Heart right ventricle (tissue), 16 donors: ENCODE measurements around the gene ZC3H15. TPM values are rescaled to one million over a fixed set of nuclear protein-coding genes. Genes with fewer than 3 reads are reported as not detected.
A peak's percentile ranks its signal among the peaks of the same experiment; 100 is the strongest.

ENCODE experiments used
- ATAC-seq, 8 donors: fragments of 200-7000 bp; cut with Tn5 transposase; one replicate each; pipeline ENCODE4 v1.9.1; 2020; ENCODE audit warnings: mild to moderate bottlenecking in 8 of 8, moderate library complexity in 8 of 8, moderate number of reproducible peaks in 1 of 8
- DNase-seq, 2 donors: peaks; one replicate each; pipeline ENCODE4 v3.0.0-alpha.2; 2020
- H3K27ac ChIP-seq, 10 donors: fragments of 200-600 bp; sonication (generic) in 2 of 10; one replicate each; pipeline versions ENCODE4 v1.5.0 to v1.8.0; 2020 to 2022; ENCODE audit warnings: mild to moderate bottlenecking in 3 of 10
- H3K27me3 ChIP-seq, 7 donors: fragments of 200-600 bp; one replicate each; pipeline ENCODE4 v1.8.0; 2021 to 2022; ENCODE audit warnings: mild to moderate bottlenecking in 2 of 7
- H3K36me3 ChIP-seq, 9 donors: fragments of 200-600 bp; sonication (generic) in 1 of 9; one replicate each; pipeline versions ENCODE4 v1.5.0 to v1.8.0; 2020 to 2022; ENCODE audit warnings: mild to moderate bottlenecking in 2 of 9
- H3K4me1 ChIP-seq, 9 donors: fragments of 200-600 bp; sonication (generic) in 1 of 9; one replicate each; pipeline versions ENCODE4 v1.5.0 to v1.8.0; 2020 to 2022; ENCODE audit warnings: mild to moderate bottlenecking in 4 of 9
- H3K4me3 ChIP-seq, 10 donors: fragments of 200-600 bp; sonication (generic) in 2 of 10; one replicate each; pipeline versions ENCODE4 v1.5.0 to v1.8.0; 2020 to 2022; ENCODE audit warnings: mild to moderate bottlenecking in 7 of 10, moderate library complexity in 2 of 10
- H3K9me3 ChIP-seq, 11 donors: fragments of 200-600 bp in 10 of 11; sonication (generic) in 2 of 11; one replicate each; pipeline versions ENCODE4 v1.5.0 to v1.8.0; 2013 to 2022; ENCODE audit warnings: mild to moderate bottlenecking in 2 of 11, control low read depth in 1 of 11, moderate library complexity in 1 of 11
- WGBS, 2 donors: extraction: QIAGEN DNeasy Blood & Tissue Kit; methylation state at CpG; one replicate each; pipeline ENCODE4 v1.1.7; 2013; ENCODE audit warnings: inconsistent platforms in 1 of 2; 5-methylcytosine and 5-hydroxymethylcytosine counted together
- intact Hi-C, 10 donors: fragments of 100-400 bp; cut with DNase I; formaldehyde crosslinking; loops; one replicate each; pipeline versions ENCODE4 v1.11.1 to v1.14.2; 2022
- polyA plus RNA-seq, 2 donors: library from polyadenylated mRNA; stranded (reverse); fragments of 200-250 nt; gene quantifications; one replicate each; pipeline ENCODE4 v1.2.3, GENCODE V29; 2013
- total RNA-seq, 10 donors: library from RNA; stranded (reverse); fragmentation: NEBNext Ultra II Directional in 3 of 10; extraction: Animal tissue kit (Norgen Biotek cat#: 25700) in 3 of 10; gene quantifications; one replicate each; pipeline versions ENCODE4 v1.2.1 to v1.2.4, GENCODE V29; 2021 to 2023
- TF ChIP-seq, protein P1 (sequence below), 9 donors: fragments of 200-600 bp; sonication (generic) in 2 of 9; IDR thresholded peaks; one replicate each; pipeline versions ENCODE4 v1.5.0 to v1.8.0; 2021 to 2022; ENCODE audit warnings: antibody characterized with exemption in 9 of 9, mild to moderate bottlenecking in 5 of 9, moderate library complexity in 1 of 9
- donor health status: Arrhythmogenic right ventricular cardiomyopathy.
- donor health status: ischemic (EF 13 %, LVEDD 7.1; RV severe dilation, severe dysfunction).
- donor health status: healthy with polysubstance abuse.
- donor health status: DM: no; HTN: yes; CAD: no.
- donor health status: DM: no; HTN: no; CAD: no.
- donor health status: ischemic (EF 25% LVEDD 6.9; RV normal size, moderate dysfunction).
- donor health status: ischemic (EF 25% LVEDD 5.7; RV mildly dilated, moderate dysfunction).
- donor health status: healthy.
- donor health status: DM: yes; HTN: yes; CAD: no.
- donor health status: Ischemic cardiomyopathy.
- donor health status: ischemic (EF 35%, LVEDD 5.7; RV mildly dilated, moderate dysfunction).
- donor health status: nonischemic (EF 11% LVEDD 7.7; RV severe dilation, severe dysfunction).
- donor health status: DM: yes; HTN: yes; CAD: no.
- donor health status: PGD.
- donor health status: ischemic (EF 29% LVEDD 5.4; RV normal size, mild dysfunction).
- donor health status: nonischemic (EF 23%, LVEDD 6.1; RV moderate dilation, normal function).

The ZC3H15 gene
- total and polyA plus RNA-seq, 12 donors: 25.1 to 38.8 (median 31.1) TPM

- 83 to 87% methylated on average over 6 of the region's 6 CpGs for WGBS, 2 donors
- intact Hi-C loops: loop anchor here in 1 of 10 donors (10.0 kb wide), 1 partner anchor 111 kb away; the partner anchor contains the start of gene ITGAV
- Histone ChIP-seq H3K9me3 (no peaks in the 10 kb centered on the region), H3K4me1 (peaks cover 0 to 42% (median 34%) of the 10 kb centered on the region in 9 donors), H3K36me3 (peaks cover 0 to 6% (median 0%) of the 10 kb centered on the region in 9 donors), H3K27me3 (no peaks in the 10 kb centered on the region), H3K4me3 (no peak overlapping the region), H3K27ac (no peak overlapping the region)
- ATAC-seq (no peak), DNase-seq (no peak)
- TF ChIP-seq, protein P1, sequence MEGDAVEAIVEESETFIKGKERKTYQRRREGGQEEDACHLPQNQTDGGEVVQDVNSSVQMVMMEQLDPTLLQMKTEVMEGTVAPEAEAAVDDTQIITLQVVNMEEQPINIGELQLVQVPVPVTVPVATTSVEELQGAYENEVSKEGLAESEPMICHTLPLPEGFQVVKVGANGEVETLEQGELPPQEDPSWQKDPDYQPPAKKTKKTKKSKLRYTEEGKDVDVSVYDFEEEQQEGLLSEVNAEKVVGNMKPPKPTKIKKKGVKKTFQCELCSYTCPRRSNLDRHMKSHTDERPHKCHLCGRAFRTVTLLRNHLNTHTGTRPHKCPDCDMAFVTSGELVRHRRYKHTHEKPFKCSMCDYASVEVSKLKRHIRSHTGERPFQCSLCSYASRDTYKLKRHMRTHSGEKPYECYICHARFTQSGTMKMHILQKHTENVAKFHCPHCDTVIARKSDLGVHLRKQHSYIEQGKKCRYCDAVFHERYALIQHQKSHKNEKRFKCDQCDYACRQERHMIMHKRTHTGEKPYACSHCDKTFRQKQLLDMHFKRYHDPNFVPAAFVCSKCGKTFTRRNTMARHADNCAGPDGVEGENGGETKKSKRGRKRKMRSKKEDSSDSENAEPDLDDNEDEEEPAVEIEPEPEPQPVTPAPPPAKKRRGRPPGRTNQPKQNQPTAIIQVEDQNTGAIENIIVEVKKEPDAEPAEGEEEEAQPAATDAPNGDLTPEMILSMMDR (IDR thresholded peaks at IDR 0.05): no peak
These were observed 1.9 kb upstream of the ZC3H15 start for GRCh38 chr2:186484062-186484735.

DNA sequence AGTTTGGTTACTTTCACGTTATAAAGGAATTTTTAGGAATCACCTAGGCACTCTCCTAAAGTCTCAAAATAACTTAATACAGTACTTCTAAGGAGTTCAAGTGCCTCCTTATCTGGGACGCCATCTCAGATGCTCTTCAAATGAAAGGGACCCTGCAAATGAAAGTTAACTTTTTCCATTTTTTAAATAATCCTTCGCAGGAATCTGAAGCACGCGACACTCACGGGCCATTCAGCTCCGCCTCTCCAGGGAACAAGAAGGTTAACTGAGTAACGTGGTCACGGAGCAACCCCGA lies 537 bp upstream of the ZC3H15 start:
- Histone ChIP-seq H3K4me3 (peak overlapping the region; percentile 57 to 96 (median 84)), H3K27me3 (no peaks in the 10 kb centered on the region), H3K4me1 (peaks cover 0 to 55% (median 46%) of the 10 kb centered on the region in 9 donors), H3K9me3 (no peaks in the 10 kb centered on the region), H3K27ac (peak overlapping the region; percentile 10 to 94 (median 92)), H3K36me3 (peaks cover 0 to 6% (median 0%) of the 10 kb centered on the region in 9 donors)
- WGBS, 2 donors: 0 to 1% methylated on average over 10 of the region's 10 CpGs
- ATAC-seq: no peak
- intact Hi-C loops: loop anchor here in 2 of 10 donors (5.0 to 10.0 kb wide), 2 partner anchors 102 to 109 kb away; partner anchors contain the start of gene ITGAV (in 1 of the 2)
- DNase-seq: no peak
- TF ChIP-seq, protein P1 (IDR thresholded peaks at IDR 0.05): no peak

DNA sequence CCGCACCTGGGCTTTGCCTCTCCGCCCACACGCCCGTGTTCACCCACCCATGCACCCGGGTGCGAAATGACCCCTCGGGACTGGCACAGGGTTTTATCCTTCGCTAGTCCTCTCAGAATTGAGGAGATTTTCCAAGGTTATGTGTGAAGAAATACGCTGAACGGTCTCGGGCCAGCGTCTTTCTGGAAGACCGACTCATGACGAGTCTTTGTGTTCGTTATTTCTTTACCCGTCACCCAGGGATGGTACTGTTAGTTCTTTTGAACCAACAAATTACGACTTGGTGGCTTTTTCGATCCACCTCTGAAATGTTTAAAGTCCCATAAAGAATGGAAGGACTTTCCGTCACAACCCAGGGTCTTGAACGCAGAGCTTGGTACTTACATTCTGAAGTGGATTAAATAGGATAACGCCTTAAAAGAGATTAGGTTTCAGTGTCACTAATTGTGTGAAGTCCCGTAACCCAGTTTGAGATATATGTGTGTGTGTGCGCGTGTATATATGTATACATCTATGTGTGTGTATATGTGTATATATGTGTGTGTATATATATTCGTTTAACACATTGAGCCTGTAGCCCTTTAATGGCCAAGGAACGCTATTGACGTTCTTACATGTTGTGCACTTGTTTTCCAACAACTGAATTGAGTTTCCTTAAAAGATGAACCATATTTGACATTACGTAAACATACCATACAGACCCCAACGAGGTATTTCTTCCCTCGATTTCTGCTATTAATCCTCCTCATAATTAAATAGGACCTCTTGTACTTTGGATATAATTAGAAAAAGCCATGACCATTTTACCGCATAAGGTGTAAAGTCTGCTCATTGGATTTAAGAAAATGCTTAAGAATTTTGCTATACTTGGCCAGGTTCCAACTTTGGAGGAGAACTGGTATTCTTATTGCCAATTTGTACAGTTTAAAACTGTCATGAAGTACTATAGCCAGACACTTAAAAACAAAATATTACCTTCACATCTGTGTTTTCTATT lies 889 bp downstream of the ZC3H15 start:
- no peak for DNase-seq
- Histone ChIP-seq H3K4me3 (peak overlapping the region; percentile 57 to 96 (median 84)), H3K27ac (peak overlapping the region; percentile 10 to 94 (median 92)), H3K4me1 (peaks cover 0 to 70% (median 61%) of the 10 kb centered on the region in 9 donors), H3K27me3 (no peaks in the 10 kb centered on the region), H3K9me3 (no peaks in the 10 kb centered on the region), H3K36me3 (peaks cover 0 to 6% (median 0%) of the 10 kb centered on the region in 9 donors)
- TF ChIP-seq, protein P1 (IDR thresholded peaks at IDR 0.05): no peak
- 2 to 3% methylated on average over 31 of the region's 31 CpGs for WGBS, 2 donors
- no peak for ATAC-seq
- intact Hi-C loops: loop anchor here in 2 of 10 donors (5.0 to 10.0 kb wide), 2 partner anchors 100 to 108 kb away; partner anchors contain the start of gene ITGAV (in 1 of the 2)

DNA sequence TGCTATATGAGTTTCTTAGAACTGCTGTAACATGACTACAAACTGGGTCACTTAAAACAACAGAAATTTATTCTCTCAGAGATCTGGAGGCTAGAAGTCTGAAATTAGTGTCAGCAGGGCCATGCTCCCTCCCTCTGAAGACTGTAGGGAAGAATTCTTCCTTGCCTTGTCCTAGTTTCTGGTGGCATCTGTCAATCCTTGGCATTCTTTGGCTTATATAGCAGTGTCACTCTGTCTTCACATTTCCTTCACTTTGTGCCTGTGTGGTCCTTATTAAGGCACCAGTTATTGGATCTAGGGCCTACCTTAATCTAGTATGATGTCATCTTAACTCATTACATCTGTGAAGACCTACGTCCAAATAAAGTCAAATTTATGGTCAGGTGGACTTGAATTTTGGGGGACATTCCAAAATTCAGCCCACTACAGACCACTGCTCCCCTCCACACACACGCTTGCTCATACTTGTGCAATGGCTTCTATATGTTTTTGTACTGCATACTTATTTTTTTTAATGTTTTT lies 7.6 kb downstream of the ZC3H15 start:
- DNase-seq: no peak
- TF ChIP-seq, protein P1 (IDR thresholded peaks at IDR 0.05): no peak
- ATAC-seq: no peak

More for the DNA sequence above, 7.6 kb downstream of the ZC3H15 start:
- H3K27ac ChIP-seq: no peak overlapping the region
- H3K36me3 ChIP-seq: peaks cover 0 to 46% (median 10%) of the 10 kb centered on the region in 9 donors
- intact Hi-C loops: no loop called here
- no peak overlapping the region for H3K4me3 ChIP-seq
- no peaks in the 10 kb centered on the region for H3K9me3 ChIP-seq
- 85 to 88% methylated on average over 2 of the region's 2 CpGs for WGBS, 2 donors
- peaks cover 2 to 78% (median 47%) of the 10 kb centered on the region in 9 donors for H3K4me1 ChIP-seq
- no peaks in the 10 kb centered on the region for H3K27me3 ChIP-seq
